GM18508 (cell line): ENCODE data around the gene SEC61G.

Experiments
- ATAC-seq: cut with Tn5 transposase; IDR thresholded peaks from one replicate; pipeline ENCODE4 v1.9.1; 2021; ENCODE audit warnings: moderate number of reproducible peaks; ENCODE audit not compliant: insufficient read depth, unreplicated experiment

Gene SEC61G

DNA sequence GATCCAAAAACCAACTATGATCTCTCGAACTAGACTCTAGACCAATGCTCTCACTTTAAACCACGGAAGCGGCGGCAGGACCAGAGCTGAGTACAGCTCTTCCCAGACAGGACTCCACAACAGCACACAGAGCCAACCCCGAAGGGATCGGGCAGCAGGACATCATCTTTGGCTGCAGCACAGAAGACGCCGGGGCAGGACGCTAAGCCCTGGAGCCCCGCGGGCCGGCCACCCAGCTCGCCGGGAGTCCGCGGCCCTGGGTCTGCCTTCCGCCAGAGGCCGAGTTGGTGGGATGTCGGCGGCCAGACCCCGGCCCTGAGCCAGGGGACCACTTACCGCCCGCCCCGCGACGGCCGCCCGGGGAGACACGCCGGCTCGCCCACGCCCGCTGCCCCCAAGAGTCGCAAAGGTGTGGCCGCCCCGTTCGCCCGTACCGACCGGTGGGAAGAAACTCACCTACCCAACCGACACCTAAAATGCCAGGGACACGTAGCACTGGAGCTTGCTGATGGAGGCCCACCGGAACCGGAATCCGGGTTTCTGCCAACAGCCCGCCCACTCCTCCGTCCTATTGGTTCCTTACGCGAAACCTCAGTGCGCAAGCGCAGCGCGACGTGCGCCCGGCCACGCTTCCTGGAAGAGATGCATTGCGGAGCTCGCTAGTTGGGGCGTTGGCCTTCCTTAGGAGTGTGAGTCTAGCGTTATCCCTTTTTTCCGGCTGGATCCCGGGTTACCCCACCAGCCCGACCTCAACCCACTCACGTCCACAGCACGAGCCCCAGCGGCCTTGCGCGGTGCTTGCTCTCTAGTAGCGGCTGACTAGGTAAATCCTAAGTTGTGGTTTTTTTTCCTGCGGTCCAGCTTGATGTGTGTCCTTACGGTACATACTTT, at the start of gene SEC61G:
SEC61G (minus strand) TSS at position 510 of the 891 bp plus-strand sequence. CDS start 1,623 bp downstream, outside the sequence.
- peak; percentile 91 for ATAC-seq

DNA sequence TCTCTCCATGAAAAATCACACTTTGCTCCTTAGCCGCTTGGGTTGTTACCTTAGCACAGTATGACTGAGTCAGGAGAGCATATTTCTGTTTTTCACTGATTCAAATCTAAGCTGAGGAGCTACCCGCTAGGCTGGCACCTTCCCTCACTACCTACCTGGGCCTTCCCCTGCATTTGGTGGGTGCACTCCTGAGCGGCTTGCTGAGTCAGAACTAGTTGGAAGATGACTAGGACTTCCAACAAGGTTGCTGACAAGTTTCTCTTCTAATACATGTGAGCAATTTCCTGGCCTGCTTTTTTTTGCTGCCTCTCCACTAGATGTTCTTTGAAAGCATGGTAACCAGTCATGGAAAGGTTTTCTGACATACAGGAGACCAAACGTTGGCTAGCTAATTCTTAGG, 43.8 kb upstream of the SEC61G start:
- ATAC-seq: peak; percentile 40

DNA sequence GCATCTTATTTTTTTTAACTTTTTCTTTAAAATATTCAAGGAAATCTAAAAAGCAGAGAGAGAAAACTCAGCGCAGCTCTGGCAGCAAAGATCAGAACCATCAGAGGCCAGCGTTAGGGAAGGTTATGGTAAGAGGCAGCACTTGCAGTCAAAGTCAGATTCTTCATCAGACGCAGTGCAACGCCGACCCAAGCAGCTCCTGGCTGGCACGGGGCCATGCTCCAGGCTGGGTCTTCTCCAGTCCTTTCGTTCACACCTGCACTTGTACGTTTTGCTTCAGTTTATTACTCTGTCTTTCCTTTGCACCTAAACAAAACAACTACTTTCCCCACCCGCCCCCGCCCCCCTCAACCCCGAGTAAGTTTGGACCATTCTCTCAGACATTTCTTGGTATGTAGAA, 43.1 kb upstream of the SEC61G start:
- no peak for ATAC-seq

DNA sequence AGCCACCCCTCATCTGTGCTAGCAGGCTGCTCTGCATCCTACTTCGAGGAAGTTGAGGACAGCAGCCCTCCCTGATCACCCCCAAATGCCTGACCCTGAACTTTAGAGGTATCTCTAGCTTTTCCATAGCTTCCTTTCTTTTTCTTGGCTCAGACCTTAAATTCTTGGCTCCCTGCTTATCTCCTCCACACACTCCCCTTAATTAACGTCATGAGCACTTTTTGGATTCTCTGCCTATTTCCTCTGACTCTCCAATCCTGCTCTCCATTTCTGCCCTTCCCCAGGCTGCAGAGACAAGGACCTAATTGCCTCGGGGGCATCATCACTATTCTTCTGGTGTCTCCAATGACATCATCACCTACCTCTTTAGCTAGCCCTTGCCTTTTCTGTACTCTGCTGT, 40.8 kb upstream of the SEC61G start:
- no peak for ATAC-seq

DNA sequence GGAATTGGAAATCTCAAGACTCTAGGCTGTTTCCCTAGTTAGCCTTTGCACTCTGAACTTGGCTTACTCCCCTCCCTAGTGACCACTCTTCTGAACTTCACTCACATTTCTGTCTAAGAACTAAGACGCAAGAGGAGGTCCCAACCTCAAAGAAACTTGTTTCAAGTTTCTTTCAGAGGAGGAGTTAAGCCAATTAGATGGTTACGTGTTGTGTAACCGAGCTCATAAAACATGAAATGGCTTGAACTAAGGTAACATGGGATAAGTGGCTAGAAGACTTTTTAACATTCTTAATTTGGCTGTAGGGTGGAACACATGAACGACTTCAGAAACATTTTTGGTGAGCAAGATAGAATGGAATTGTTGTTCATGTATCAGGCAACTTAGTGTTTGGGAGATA, 39.5 kb upstream of the SEC61G start:
- no peak for ATAC-seq

DNA sequence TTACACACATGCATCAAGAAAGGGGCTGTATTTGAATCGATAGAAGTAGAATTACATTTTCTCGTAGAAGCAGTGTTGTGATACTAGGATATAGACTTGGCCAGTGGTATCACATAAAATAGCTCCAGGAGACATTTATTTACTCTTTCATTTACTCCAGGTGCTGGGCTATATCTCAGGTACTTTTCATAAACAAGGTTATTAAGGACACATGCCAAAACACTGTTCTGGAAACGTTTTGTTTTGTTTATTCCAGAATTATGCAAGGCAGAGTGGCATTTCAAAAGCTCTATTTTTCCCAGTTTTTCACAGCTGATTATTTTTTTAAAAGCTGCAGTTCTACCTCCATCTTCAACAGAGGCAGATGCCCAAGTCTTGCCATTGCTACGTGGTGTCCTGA, 37.8 kb upstream of the SEC61G start:
- ATAC-seq: no peak

DNA sequence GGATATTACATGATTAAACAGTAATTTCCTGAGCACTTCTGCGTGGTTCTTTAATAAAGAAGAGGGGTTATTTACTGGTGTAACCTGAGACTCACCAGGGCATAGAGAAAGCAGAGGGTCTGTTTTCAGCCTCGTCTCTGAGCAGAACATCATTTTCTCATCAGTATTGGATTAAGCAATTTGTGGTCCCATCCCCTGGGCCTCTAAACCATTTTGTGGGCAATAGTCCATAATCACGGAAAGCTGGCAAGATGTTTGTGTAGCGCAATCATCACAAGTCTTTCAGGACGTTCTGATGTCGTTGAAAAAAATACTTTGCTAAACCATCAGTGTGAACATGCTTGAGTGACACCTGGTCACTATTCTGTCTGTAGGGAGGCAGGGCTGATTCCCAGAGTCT, 37.1 kb upstream of the SEC61G start:
- no peak for ATAC-seq

DNA sequence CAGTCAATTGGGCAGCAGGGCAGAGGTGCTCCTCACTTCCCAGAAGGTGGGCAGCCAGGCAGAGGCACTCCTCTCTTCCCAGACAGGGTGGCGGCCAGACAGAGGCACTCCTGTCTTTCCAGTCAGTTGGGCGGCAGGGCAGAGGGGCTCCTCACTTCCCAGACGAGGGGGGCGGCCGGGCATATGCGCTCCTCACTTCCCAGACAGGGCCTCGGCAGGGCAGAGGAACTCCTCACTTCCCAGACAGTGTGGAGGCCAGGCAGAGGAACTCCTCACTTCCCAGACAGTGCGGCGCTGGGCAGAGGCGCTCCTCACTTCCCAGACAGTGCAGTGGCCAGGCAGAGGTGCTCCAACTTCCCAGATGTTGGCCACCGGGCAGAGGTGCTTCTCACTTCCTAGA, 33.4 kb upstream of the SEC61G start:
- no peak for ATAC-seq

DNA sequence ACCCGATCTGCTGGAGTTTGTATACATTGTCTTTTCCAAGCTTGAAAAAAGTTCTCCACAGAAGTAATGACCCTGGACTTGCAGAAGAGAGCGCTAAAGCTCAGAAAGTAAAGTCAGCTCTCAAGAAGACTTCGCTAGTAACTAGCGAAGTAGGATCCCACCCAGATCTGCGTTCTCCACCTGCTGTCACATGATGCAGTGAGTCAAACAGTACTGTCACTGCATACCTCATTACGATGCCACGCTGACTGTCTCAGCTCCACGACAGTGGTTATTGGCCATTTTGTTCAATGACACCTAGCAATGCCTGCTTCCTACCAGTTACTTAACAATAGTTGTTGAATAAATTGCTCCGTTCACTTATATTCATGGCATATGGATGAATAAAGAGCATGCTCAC, 29.7 kb upstream of the SEC61G start:
- ATAC-seq: peak; percentile 65

DNA sequence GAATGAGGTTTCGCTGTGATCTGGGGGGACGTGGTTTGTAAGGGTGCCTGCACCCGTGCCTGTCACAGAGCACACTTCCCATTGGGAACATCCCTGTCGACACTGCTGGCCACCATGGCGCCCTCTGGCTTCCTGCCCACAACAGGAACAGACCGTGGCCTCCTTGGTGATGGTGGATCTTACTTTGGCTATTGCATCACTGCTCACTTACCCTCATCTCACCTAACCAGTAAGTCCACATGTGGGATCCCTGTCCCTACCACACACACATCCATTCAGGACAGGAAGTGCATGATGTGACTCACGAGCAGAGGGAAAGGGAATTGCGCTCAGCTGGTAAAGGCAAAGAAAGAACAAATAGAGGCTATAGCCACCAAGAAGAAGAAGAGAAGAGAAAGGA, 26.2 kb upstream of the SEC61G start:
- ATAC-seq: no peak

DNA sequence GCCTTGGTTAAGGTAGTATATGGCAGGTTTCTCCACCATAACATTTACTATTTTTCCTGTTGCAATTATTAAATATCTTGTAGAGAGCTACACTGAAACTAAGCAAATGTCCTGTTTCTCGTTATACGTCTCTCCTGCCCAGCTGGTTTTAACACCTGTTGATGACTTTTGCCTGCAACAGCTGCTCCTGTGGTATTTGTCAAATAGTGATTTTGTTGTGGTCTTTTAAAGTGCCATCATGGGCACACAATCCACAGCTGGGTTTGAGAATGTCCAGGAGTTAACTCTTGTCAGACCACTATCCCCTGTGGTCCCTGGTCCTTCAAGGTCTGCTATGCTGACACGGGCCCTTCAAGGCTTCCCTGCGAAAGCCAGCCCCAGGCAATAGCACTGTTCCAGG, 24.9 kb upstream of the SEC61G start:
- no peak for ATAC-seq

DNA sequence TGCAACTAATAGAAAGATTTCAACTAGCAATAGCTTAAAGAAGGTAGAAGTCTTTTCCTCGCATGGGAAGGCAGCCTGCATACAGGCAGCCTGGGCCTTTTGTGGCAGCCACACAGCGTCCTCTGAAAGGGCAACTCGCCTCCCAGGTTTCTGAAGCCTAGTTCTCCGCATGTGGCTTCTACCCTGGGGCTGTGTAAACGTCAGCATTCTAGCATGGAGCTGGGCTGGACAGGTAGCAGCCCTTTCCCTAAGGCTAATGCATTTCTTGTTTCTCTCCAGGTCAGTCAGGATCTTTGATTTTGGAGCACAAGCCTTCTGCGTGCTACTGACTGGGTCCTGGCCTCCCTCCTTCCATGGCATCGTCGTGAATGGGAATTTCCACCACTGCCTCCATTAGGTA, 23.8 kb upstream of the SEC61G start:
- no peak for ATAC-seq

DNA sequence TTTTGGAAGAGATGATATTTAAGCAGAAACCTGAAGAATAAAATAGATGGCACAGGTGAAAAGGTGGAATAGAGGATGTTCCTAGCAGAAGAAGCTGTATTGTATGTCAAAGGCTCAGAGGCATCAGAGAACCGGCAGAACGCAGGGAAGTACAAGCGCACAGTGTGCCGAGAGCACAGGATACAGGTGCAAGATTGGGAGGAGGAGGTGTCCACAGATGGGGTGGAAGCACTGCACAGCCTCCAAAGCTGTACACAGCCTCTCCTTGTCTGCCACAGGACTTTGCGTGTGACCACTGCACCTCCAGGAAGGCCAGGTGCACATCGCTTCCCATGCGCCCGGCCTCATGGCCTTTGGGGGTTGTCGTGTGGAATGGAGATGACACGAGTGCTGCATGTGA, 23.3 kb upstream of the SEC61G start:
- no peak for ATAC-seq

DNA sequence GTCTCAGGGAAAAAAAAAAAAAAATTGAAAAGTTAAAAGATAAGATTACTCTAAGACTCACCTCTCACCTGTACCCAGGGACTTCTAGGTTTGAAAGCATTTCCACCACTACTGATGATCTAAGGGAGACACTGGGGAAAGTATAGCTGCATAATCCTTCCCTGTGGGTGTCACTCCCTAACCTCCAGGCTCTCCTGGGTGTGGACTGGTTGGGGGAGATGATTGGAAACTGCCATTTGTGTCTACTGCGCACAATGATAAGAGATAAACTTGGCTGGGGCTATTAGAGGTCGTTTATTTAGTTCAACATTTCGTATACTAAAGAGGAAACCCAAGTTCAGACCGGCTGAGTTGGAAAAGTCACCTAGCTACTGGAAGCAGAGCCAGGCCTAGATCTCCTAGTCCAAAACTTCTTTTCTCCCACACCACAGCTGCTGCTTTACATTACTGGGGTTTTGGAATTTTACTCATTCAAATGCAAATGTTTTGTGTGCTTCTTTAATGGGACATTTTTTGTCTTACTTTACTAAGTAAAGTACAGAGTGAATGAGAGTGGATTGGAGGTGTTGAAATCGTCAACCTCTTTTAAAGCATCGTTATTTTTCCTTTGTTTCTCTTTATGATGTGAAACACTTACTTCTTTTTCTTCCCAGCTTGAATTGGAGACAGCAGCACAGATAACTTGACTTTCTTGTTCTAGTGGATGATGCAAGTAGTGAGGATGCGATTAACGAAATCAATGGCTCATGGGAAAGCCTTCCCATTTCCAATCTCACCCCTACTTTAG, 22.3 kb upstream of the SEC61G start:
- ATAC-seq: no peak

DNA sequence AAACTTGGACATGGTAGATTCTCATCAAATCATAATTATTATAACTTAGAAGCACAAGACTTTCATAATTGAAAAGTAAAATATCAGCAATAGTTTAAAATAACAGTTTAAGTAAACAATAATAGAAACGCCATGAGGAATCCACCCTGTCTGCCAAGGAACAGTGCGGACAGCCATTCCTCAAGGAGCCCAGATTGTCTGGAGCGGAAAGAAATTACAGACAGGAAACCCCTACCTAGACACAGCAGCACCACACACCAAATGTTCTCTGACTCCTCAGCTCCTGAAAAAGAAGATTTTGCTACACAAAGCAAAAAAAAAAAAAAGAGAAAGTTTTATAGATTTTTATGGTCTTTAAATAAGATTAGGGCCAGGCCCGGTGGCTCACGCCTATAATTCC, 21.5 kb upstream of the SEC61G start:
- no peak for ATAC-seq

DNA sequence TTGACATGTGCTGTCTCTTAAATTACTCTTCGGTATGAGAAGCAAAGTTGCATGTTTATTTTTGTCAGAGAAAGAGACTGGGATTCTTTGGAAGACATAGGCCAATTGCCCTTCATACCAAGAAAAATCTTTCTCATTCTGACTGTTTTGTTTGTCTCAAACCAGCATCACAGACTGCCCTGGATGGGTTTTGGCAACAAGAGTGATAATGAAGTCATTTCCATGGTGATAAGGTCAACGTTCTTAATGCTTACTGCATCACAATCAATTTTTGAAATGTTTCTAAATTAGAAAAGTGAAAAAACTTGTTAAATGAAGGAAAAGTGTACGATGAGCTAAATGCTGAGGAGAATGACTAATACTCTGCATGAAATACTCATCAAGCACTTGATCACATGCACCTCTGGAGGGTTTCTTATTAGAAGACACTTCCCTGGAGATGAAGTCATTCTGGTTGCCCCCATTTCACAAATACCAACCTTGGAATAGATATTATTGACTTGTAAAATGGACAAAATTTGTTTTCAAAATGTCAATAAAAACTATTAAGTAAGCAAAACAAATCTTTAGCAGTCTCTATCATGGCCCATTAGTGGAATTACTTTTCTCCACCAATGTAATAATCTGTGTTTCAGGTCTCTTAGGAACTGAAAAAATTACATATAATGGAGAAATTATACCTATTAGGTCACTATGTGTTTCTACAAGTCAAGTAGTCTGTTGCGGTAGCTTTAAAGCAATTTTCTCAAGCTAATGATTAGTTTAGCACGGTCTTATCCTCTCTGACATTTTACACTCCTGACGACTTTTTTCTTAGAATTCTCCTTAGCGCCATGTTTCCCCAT, 19.9 kb upstream of the SEC61G start:
- ATAC-seq: no peak

DNA sequence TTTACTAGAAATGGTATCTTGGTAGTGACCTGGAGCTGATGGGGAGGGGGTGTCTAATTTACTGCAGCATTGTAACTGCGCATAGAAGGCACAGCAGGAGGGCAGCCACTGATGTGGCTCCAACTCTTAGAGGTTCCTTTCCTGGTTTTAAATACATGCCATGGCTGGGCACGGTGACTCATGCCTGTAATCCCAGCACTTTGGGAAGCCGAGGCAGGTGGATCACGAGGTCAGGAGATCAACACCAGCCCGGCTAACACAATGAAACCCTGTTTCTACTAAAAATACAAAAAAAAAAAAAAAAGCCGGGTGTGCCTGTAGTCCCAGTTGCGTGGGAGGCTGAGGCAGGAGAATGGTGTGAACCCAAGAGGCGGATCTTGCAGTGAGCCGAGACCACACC, 19.2 kb upstream of the SEC61G start:
- no peak for ATAC-seq

DNA sequence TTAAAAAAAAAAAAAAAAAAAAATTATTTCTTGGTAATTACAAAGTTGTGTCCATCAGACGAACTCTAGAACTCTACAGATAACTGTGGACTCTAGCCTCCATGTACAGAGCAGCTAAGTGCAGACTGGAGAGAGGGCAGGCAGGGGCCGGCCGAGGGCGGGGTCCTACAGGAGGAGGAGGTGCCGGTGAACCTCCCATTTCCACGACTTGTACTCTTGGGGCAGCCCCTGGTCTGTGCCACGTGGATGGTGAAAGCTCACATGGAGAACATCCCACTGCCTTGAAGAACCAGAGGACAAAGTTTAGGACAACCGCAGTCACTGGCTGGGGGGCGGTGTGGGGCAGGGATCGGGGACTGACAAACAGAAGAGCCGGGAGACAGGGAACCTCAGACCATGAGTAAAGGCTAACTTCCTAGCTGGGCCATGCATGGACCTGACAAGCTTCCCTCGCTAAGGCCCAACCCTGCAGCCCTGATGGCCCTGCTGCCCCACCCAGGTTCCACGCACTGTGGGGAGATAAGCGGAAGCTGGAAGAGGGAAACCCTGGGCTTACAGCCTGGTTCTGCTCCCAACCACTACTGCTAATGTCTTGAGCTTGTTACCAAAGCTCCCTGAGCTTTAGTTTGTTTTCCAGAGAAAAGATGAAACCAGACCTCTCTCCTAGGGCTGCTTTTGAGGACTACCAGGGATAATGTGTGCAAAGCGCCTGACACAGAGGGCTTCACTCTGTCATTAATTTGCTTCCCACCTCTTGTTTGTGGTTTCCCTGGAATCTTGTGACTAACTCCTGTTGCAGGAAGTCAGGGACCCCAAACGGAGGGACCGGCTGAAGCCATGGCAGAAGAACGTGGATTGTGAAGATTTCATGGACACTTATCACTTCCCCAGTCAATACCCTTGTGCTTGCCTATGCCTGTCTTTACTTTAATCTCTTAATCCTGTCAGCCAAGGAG, 16.1 kb upstream of the SEC61G start:
- no peak for ATAC-seq
